Uterus (tissue), 4 donors: ENCODE data around the gene DNM3. TPM values are rescaled to one million over a fixed set of nuclear protein-coding genes. Genes with fewer than 3 reads are reported as not detected.

Experiments used
- DNase-seq, 2 donors: peaks; one replicate each; pipeline ENCODE4 v3.0.0-alpha.2; 2019 to 2020
- H3K27ac ChIP-seq, 2 donors: fragments of 200-600 bp; sonication (generic); 1 replicate in 1 of 2; 2 replicates in 1 of 2; pipeline ENCODE4 v1.5.1; 2016 to 2018
- H3K27me3 ChIP-seq, 2 donors: fragments of 200-600 bp; sonication (generic); one replicate each; pipeline ENCODE4 v1.5.1; 2018 to 2019; ENCODE audit warnings: control low read depth in 1 of 2
- H3K36me3 ChIP-seq, 2 donors: fragments of 200-600 bp; sonication (generic); one replicate each; pipeline ENCODE4 v1.5.1; 2019; ENCODE audit warnings: control low read depth in 1 of 2
- H3K4me1 ChIP-seq, 2 donors: fragments of 200-600 bp; sonication (generic); one replicate each; pipeline ENCODE4 v1.5.1; 2018 to 2019; ENCODE audit warnings: control low read depth in 1 of 2
- H3K4me3 ChIP-seq, 2 donors: fragments of 200-600 bp; sonication (generic); 1 replicate in 1 of 2; 2 replicates in 1 of 2; pipeline ENCODE4 v1.5.1; 2018 to 2019; ENCODE audit warnings: mild to moderate bottlenecking in 1 of 2
- H3K9me3 ChIP-seq, 2 donors: fragments of 200-600 bp; sonication (generic); one replicate each; pipeline ENCODE4 v1.5.1; 2019; ENCODE audit warnings: control low read depth in 1 of 2
- POLR2A ChIP-seq, 2 donors: fragments of 450-650 bp; IDR thresholded peaks; one replicate each; pipeline ENCODE4 v1.6.1; 2016; ENCODE audit warnings: antibody characterized with exemption in 2 of 2, mild to moderate bottlenecking in 1 of 2, moderate library complexity in 1 of 2
- intact Hi-C: fragments of 100-400 bp; cut with DNase I; formaldehyde crosslinking; loops from one replicate; pipeline ENCODE4 v1.15.1; 2023; ENCODE audit warnings: low total_unique reads
- total RNA-seq, 4 donors: library from RNA; depleted of rRNA in 3 of 4; stranded (reverse); fragments of >200 nt in 3 of 4; gene quantifications; one replicate each; pipeline versions ENCODE4 v1.1.0 to v1.2.4, GENCODE V29; 2014 to 2023
- TF ChIP-seq, protein P1 (sequence below), 4 experiments: fragments of 200-600 bp in 2 of 4; fragments of 450-650 bp in 2 of 4; sonication (generic) in 2 of 4; IDR thresholded peaks; one replicate each; pipeline ENCODE4 v1.5.1; 2016 to 2019; ENCODE audit warnings: antibody characterized with exemption in 4 of 4, mild to moderate bottlenecking in 2 of 4, moderate library complexity in 1 of 4
- donor health status: DM: yes; HTN: yes; CAD: no.

DNM3 gene
- total RNA-seq, 4 donors from 2014 or later: 4.7 to 49.2 (median 14.6) TPM

DNA sequence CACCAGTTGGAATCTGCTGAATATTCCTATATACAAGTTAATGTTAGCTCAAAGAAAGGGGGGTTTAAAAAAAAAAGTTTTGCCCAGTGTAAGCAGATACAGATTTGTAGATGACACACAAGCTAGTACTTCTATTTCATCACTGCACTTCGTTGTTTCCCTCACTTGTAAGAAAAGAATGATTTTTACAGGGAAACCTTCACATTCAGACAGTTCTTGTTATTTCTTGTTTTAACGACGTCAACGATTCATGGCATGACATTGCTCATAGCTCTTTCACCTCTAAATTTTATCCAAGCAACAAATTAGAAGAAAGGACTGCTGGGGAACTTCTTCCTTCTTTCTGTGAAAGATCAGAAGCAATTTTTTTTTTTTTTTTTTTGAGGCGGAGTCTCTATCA is 553.5 kb downstream of the DNM3 start:
- Histone ChIP-seq H3K4me3 (no peak overlapping the region), H3K9me3 (no peaks in the 10 kb centered on the region), H3K27ac (peak overlapping the region; percentile 78 to 85), H3K27me3 (no peaks in the 10 kb centered on the region), H3K4me1 (peaks cover 0 to 21% of the 10 kb centered on the region in 2 donors), H3K36me3 (no peaks in the 10 kb centered on the region)
- TF ChIP-seq, protein P1, sequence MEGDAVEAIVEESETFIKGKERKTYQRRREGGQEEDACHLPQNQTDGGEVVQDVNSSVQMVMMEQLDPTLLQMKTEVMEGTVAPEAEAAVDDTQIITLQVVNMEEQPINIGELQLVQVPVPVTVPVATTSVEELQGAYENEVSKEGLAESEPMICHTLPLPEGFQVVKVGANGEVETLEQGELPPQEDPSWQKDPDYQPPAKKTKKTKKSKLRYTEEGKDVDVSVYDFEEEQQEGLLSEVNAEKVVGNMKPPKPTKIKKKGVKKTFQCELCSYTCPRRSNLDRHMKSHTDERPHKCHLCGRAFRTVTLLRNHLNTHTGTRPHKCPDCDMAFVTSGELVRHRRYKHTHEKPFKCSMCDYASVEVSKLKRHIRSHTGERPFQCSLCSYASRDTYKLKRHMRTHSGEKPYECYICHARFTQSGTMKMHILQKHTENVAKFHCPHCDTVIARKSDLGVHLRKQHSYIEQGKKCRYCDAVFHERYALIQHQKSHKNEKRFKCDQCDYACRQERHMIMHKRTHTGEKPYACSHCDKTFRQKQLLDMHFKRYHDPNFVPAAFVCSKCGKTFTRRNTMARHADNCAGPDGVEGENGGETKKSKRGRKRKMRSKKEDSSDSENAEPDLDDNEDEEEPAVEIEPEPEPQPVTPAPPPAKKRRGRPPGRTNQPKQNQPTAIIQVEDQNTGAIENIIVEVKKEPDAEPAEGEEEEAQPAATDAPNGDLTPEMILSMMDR (IDR thresholded peaks at IDR 0.05): no peak
- TF ChIP-seq POLR2A (IDR thresholded peaks at IDR 0.05): no peak
- DNase-seq: no peak
- intact Hi-C loops: loop anchor here (5.0 kb wide), 1 partner anchor 38 kb away; no protein-coding TSS in a partner anchor

DNA sequence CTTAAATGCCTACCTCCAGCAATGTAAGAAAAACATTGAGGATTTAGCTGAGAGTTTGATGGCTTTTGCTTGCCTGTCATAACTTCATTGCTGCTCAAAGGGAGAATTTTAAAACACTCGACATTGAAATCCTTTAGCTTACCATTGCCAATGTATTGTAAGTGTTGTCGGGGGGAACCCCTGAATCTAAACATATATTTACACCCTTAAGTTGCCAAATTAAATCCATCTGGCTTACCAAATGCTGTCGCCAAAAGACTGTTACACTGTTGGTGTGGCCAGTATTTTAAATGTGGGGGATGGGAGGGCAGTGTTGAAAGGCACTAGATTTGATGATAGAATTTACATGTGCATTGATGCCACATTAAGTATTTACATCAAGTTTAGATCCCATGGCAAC is 554.3 kb downstream of the DNM3 start:
- Histone ChIP-seq H3K36me3 (no peaks in the 10 kb centered on the region), H3K4me1 (peaks cover 0 to 21% of the 10 kb centered on the region in 2 donors), H3K4me3 (no peak overlapping the region), H3K27me3 (no peaks in the 10 kb centered on the region), H3K27ac (peak overlapping the region; percentile 19 to 85), H3K9me3 (no peaks in the 10 kb centered on the region)
- intact Hi-C loops: loop anchor here (5.0 kb wide), 1 partner anchor 38 kb away; no protein-coding TSS in a partner anchor
- TF ChIP-seq POLR2A (IDR thresholded peaks at IDR 0.05): no peak
- TF ChIP-seq, protein P1 (IDR thresholded peaks at IDR 0.05): no peak
- no peak for DNase-seq

DNA sequence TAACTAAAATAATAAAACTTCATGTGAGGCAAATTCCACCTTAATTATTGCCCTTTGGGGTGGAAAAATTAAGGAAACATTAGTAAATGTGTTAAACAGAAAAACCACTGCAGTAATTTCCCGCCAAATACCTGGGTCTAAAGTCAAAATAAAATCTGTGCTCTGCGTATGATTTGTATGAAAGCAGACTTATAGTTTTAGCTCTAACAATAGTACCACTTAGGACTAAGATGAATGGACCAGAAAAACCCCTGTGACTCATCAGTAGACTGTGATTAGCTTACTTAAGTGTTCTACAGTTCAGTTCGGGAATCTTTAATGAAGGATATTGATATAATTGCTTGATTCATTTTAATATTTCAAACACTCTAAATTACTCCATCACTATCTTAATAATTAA is 555.9 kb downstream of the DNM3 start:
- peak overlapping the region; percentile 34 to 78 for H3K27ac ChIP-seq
- intact Hi-C loops: loop anchor here (5.0 kb wide), 1 partner anchor 40 kb away; no protein-coding TSS in a partner anchor
- H3K9me3 ChIP-seq: no peaks in the 10 kb centered on the region
- no peak for DNase-seq
- H3K27me3 ChIP-seq: no peaks in the 10 kb centered on the region
- no peaks in the 10 kb centered on the region for H3K36me3 ChIP-seq
- TF ChIP-seq, protein P1 (IDR thresholded peaks at IDR 0.05): no peak
- no peak for TF ChIP-seq POLR2A (IDR thresholded peaks at IDR 0.05)
- H3K4me3 ChIP-seq: no peak overlapping the region
- H3K4me1 ChIP-seq: peaks cover 0 to 21% of the 10 kb centered on the region in 2 donors

DNA sequence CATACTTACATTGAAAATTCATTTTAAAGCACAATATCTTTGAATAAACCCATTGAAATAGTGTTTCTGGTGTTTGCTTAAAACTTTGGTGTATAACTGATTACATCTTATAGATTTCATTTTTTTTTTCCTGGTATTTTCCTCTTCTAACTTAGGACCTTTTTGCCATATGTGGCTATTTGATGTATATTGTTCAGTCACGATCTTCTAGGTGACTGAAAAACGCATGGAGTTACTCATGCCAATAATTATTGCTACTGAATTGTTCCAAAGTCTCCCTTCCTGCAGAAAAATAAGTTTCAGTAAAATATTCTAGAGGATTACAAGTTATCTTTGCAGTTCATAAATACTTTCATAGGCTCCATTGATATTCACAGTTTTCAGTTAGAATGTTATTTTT is 556.3 kb downstream of the DNM3 start:
- TF ChIP-seq, protein P1 (IDR thresholded peaks at IDR 0.05): no peak
- TF ChIP-seq POLR2A (IDR thresholded peaks at IDR 0.05): no peak
- H3K4me1 ChIP-seq: peaks cover 0 to 21% of the 10 kb centered on the region in 2 donors
- intact Hi-C loops: loop anchor here (5.0 kb wide), 1 partner anchor 40 kb away; no protein-coding TSS in a partner anchor
- H3K27ac ChIP-seq: peak overlapping the region; percentile 78 to 89
- DNase-seq: no peak
- no peaks in the 10 kb centered on the region for H3K27me3 ChIP-seq
- H3K9me3 ChIP-seq: no peaks in the 10 kb centered on the region
- no peak overlapping the region for H3K4me3 ChIP-seq
- no peaks in the 10 kb centered on the region for H3K36me3 ChIP-seq

DNA sequence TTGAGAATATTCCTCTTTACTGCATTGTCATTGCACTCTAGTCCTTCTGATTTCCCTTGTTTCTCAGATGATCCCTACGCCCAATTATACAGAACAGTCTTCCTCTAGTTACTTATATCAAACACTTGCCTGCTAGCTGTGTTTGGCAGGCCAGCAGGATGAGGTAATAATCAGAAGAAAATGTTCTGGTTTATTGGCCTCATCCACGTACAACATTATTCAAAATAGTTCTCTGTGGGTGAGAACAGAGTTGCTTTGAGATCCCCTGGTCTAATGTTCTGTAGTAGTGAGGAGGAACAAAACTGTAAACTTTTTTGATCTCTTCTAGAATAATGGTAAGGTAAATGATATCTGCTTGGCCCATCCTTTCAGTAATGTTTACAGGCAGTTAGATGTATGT is 556.9 kb downstream of the DNM3 start:
- Histone ChIP-seq H3K36me3 (no peaks in the 10 kb centered on the region), H3K4me1 (peaks cover 0 to 21% of the 10 kb centered on the region in 2 donors), H3K9me3 (no peaks in the 10 kb centered on the region), H3K4me3 (no peak overlapping the region), H3K27ac (peak overlapping the region; percentile 78 to 89), H3K27me3 (no peaks in the 10 kb centered on the region)
- intact Hi-C loops: loop anchor here (5.0 kb wide), 1 partner anchor 41 kb away; no protein-coding TSS in a partner anchor
- TF ChIP-seq POLR2A (IDR thresholded peaks at IDR 0.05): no peak
- TF ChIP-seq, protein P1 (IDR thresholded peaks at IDR 0.05): no peak
- peak; percentile 29 to 46 for DNase-seq
